SK-N-SH treated with all-trans-retinoic acid at 6 μM for 48 hours (cell line): ENCODE measurements around the gene HSF2.

Experiments
- ATAC-seq: fragments of 200-7000 bp; cut with Tn5 transposase; 3 replicates; pipeline ENCODE4 v1.9.1; 2020; ENCODE audit warnings: mild to moderate bottlenecking, moderate library complexity
- ARNTL ChIP-seq: fragments of 450-650 bp; formaldehyde crosslinking; IDR thresholded peaks from 2 replicates; pipeline ENCODE4 v1.5.0; 2020; ENCODE audit warnings: low read depth, mild to moderate bottlenecking, moderate library complexity, borderline replicate concordance
- BACH2 ChIP-seq: fragments of 250-450 bp; sonication (Bioruptor Pico); IDR thresholded peaks from 2 replicates; pipeline ENCODE4 v1.9.0; 2021; ENCODE audit warnings: mild to moderate bottlenecking, borderline replicate concordance
- CSDC2 ChIP-seq: fragments of 250-450 bp; sonication (Bioruptor Pico); IDR thresholded peaks from 2 replicates; pipeline ENCODE4 v1.5.0; 2020; ENCODE audit warnings: mild to moderate bottlenecking, moderate library complexity
- ESRRG ChIP-seq: fragments of 250-450 bp; sonication (Bioruptor Pico); IDR thresholded peaks from 2 replicates; pipeline ENCODE4 v1.6.1; 2021; ENCODE audit warnings: mild to moderate bottlenecking
- GLIS3 ChIP-seq: fragments of 250-450 bp; sonication (Bioruptor Pico); IDR thresholded peaks from 2 replicates; pipeline ENCODE4 v1.5.0; 2020; ENCODE audit warnings: mild to moderate bottlenecking, moderate library complexity
- ISL1 ChIP-seq: fragments of 250-450 bp; sonication (Bioruptor Pico); IDR thresholded peaks from 2 replicates; pipeline ENCODE4 v2.1.2; 2022; ENCODE audit warnings: mild to moderate bottlenecking, moderate library complexity
- OSR1 ChIP-seq: fragments of 250-450 bp; sonication (Bioruptor Pico); IDR thresholded peaks from 2 replicates; pipeline ENCODE4 v1.8.0; 2022; ENCODE audit warnings: moderate library complexity, mild to moderate bottlenecking, inconsistent platforms
- PATZ1 ChIP-seq: fragments of 250-450 bp; sonication (Bioruptor Pico); IDR thresholded peaks from 2 replicates; pipeline ENCODE4 v1.8.0; 2020; ENCODE audit warnings: mild to moderate bottlenecking, moderate library complexity, borderline replicate concordance
- POU6F1 ChIP-seq: fragments of 250-450 bp; sonication (Bioruptor Pico); IDR thresholded peaks from 2 replicates; pipeline ENCODE4 v1.8.0; 2021; ENCODE audit warnings: low read depth, mild to moderate bottlenecking, moderate library complexity, borderline replicate concordance
- PPARA ChIP-seq: fragments of 250-450 bp; sonication (Bioruptor Pico); IDR thresholded peaks from 2 replicates; pipeline ENCODE4 v1.5.0; 2020; ENCODE audit warnings: mild to moderate bottlenecking, borderline replicate concordance
- RARB ChIP-seq: fragments of 250-450 bp; sonication (Bioruptor Pico); IDR thresholded peaks from 2 replicates; pipeline ENCODE4 v1.8.0; 2021; ENCODE audit warnings: mild to moderate bottlenecking, moderate library complexity
- SNAI2 ChIP-seq: fragments of 250-450 bp; sonication (Bioruptor Pico); IDR thresholded peaks from 2 replicates; pipeline ENCODE4 v1.5.0; 2020; ENCODE audit warnings: mild to moderate bottlenecking, moderate library complexity
- TCF4 ChIP-seq: fragments of 250-450 bp; sonication (Bioruptor Pico); IDR thresholded peaks from 2 replicates; pipeline ENCODE4 v1.8.0; 2021; ENCODE audit warnings: mild to moderate bottlenecking, moderate library complexity, borderline replicate concordance
- TOX ChIP-seq: fragments of 250-450 bp; sonication (Bioruptor Pico); IDR thresholded peaks from 2 replicates; pipeline ENCODE4 v1.8.0; 2021; ENCODE audit warnings: mild to moderate bottlenecking, moderate library complexity, borderline replicate concordance
- TSHZ2 ChIP-seq: fragments of 250-450 bp; sonication (Bioruptor Pico); IDR thresholded peaks from 2 replicates; pipeline ENCODE4 v1.5.0; 2020; ENCODE audit warnings: mild to moderate bottlenecking, moderate library complexity
- ZC3H10 ChIP-seq: fragments of 250-450 bp; sonication (Bioruptor Pico); IDR thresholded peaks from 2 replicates; pipeline ENCODE4 v1.5.1; 2021; ENCODE audit warnings: mild to moderate bottlenecking, moderate library complexity
- ZFP3 ChIP-seq: fragments of 250-450 bp; sonication (Bioruptor Pico); IDR thresholded peaks from 2 replicates; pipeline ENCODE4 v1.5.0; 2020; ENCODE audit warnings: mild to moderate bottlenecking, moderate library complexity
- ZFP30 ChIP-seq: fragments of 450-650 bp; formaldehyde crosslinking; IDR thresholded peaks from 2 replicates; pipeline ENCODE4 v1.5.0; 2022; ENCODE audit warnings: mild to moderate bottlenecking, moderate library complexity
- ZNF565 ChIP-seq: fragments of 450-650 bp; formaldehyde crosslinking; conservative IDR thresholded peaks from 2 replicates; pipeline ENCODE4 v1.5.0; 2020; ENCODE audit warnings: low read depth, mild to moderate bottlenecking, moderate library complexity
- ZNF70 ChIP-seq: fragments of 450-650 bp; formaldehyde crosslinking; IDR thresholded peaks from 2 replicates; pipeline ENCODE4 v1.5.0; 2020; ENCODE audit warnings: mild to moderate bottlenecking, moderate library complexity
- ZNF8 ChIP-seq: fragments of 450-650 bp; formaldehyde crosslinking; IDR thresholded peaks from 2 replicates; pipeline ENCODE4 v1.5.0; 2020; ENCODE audit warnings: mild to moderate bottlenecking, moderate library complexity
- TF ChIP-seq, protein P1 (sequence below): fragments of 250-450 bp; sonication (Bioruptor Pico); IDR thresholded peaks from 2 replicates; pipeline ENCODE4 v1.5.1; 2020; ENCODE audit warnings: low read depth, mild to moderate bottlenecking, moderate library complexity
- TF ChIP-seq, protein P2 (sequence below): fragments of 250-450 bp; sonication (Bioruptor Pico); IDR thresholded peaks from 2 replicates; pipeline ENCODE4 v1.5.1; 2021; ENCODE audit warnings: mild to moderate bottlenecking, moderate library complexity

Gene HSF2

GRCh38 chr6:122372647-122373046 is 26.8 kb upstream of the HSF2 start:
- TF ChIP-seq ZNF70 (CRISPR knock-in tag) (no peak), CSDC2 (CRISPR knock-in tag) (no peak), ZNF8 (CRISPR knock-in tag) (no peak), OSR1 (CRISPR knock-in tag) (no peak), ZNF565 (no peak), ESRRG (CRISPR knock-in tag) (no peak), TSHZ2 (CRISPR knock-in tag) (no peak), ZFP30 (CRISPR knock-in tag) (no peak), GLIS3 (CRISPR knock-in tag) (no peak), ISL1 (CRISPR knock-in tag) (no peak), BACH2 (CRISPR knock-in tag) (no peak), POU6F1 (no peak)
- TF ChIP-seq, protein P1, sequence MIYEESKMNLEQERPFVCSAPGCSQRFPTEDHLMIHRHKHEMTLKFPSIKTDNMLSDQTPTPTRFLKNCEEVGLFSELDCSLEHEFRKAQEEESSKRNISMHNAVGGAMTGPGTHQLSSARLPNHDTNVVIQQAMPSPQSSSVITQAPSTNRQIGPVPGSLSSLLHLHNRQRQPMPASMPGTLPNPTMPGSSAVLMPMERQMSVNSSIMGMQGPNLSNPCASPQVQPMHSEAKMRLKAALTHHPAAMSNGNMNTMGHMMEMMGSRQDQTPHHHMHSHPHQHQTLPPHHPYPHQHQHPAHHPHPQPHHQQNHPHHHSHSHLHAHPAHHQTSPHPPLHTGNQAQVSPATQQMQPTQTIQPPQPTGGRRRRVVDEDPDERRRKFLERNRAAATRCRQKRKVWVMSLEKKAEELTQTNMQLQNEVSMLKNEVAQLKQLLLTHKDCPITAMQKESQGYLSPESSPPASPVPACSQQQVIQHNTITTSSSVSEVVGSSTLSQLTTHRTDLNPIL (CRISPR knock-in tag): no peak
- TF ChIP-seq, all 23 proteins: peak for 0
- peak; percentile 53; the same call in 1 of the 3 replicates for ATAC-seq

GRCh38 chr6:122374307-122374706 is 25.1 kb upstream of the HSF2 start:
- no peak for ATAC-seq
- no peak for TF ChIP-seq PATZ1
- no peak for TF ChIP-seq TSHZ2 (CRISPR knock-in tag)
- TF ChIP-seq, protein P1 (CRISPR knock-in tag): no peak
- TF ChIP-seq ZNF70 (CRISPR knock-in tag): no peak
- TF ChIP-seq ESRRG (CRISPR knock-in tag): no peak
- no peak for TF ChIP-seq OSR1 (CRISPR knock-in tag)

- TF ChIP-seq CSDC2 (CRISPR knock-in tag): no peak
- TF ChIP-seq SNAI2 (CRISPR knock-in tag): no peak
- no peak for TF ChIP-seq ESRRG (CRISPR knock-in tag)
- no peak for TF ChIP-seq GLIS3 (CRISPR knock-in tag)
- TF ChIP-seq TCF4: no peak
- no peak for TF ChIP-seq ZC3H10 (CRISPR knock-in tag)
- no peak for TF ChIP-seq BACH2 (CRISPR knock-in tag)
- no peak for TF ChIP-seq RARB (CRISPR knock-in tag)
- TF ChIP-seq ZFP3: no peak
- TF ChIP-seq, protein P2, sequence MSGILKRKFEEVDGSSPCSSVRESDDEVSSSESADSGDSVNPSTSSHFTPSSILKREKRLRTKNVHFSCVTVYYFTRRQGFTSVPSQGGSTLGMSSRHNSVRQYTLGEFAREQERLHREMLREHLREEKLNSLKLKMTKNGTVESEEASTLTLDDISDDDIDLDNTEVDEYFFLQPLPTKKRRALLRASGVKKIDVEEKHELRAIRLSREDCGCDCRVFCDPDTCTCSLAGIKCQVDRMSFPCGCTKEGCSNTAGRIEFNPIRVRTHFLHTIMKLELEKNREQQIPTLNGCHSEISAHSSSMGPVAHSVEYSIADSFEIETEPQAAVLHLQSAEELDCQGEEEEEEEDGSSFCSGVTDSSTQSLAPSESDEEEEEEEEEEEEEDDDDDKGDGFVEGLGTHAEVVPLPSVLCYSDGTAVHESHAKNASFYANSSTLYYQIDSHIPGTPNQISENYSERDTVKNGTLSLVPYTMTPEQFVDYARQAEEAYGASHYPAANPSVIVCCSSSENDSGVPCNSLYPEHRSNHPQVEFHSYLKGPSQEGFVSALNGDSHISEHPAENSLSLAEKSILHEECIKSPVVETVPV (CRISPR knock-in tag): no peak
- TF ChIP-seq ZNF70 (CRISPR knock-in tag): no peak
- TF ChIP-seq ZNF8 (CRISPR knock-in tag): no peak
- no peak for TF ChIP-seq TOX (CRISPR knock-in tag)
- no peak for TF ChIP-seq ISL1 (CRISPR knock-in tag)
- no peak for TF ChIP-seq ZFP30 (CRISPR knock-in tag)
- TF ChIP-seq ARNTL (CRISPR knock-in tag): no peak
- no peak for TF ChIP-seq OSR1 (CRISPR knock-in tag)
- TF ChIP-seq, protein P1 (CRISPR knock-in tag): no peak
- no peak for TF ChIP-seq PPARA (CRISPR knock-in tag)
- no peak for TF ChIP-seq ZNF565
- TF ChIP-seq, all 23 proteins: peak for 0
- ATAC-seq: no peak
These were observed 23.2 kb upstream of the HSF2 start for GRCh38 chr6:122376246-122376645.
